ENCODE results near the gene SEC22A.

The SEC22A gene, protein sequence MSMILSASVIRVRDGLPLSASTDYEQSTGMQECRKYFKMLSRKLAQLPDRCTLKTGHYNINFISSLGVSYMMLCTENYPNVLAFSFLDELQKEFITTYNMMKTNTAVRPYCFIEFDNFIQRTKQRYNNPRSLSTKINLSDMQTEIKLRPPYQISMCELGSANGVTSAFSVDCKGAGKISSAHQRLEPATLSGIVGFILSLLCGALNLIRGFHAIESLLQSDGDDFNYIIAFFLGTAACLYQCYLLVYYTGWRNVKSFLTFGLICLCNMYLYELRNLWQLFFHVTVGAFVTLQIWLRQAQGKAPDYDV

DNA sequence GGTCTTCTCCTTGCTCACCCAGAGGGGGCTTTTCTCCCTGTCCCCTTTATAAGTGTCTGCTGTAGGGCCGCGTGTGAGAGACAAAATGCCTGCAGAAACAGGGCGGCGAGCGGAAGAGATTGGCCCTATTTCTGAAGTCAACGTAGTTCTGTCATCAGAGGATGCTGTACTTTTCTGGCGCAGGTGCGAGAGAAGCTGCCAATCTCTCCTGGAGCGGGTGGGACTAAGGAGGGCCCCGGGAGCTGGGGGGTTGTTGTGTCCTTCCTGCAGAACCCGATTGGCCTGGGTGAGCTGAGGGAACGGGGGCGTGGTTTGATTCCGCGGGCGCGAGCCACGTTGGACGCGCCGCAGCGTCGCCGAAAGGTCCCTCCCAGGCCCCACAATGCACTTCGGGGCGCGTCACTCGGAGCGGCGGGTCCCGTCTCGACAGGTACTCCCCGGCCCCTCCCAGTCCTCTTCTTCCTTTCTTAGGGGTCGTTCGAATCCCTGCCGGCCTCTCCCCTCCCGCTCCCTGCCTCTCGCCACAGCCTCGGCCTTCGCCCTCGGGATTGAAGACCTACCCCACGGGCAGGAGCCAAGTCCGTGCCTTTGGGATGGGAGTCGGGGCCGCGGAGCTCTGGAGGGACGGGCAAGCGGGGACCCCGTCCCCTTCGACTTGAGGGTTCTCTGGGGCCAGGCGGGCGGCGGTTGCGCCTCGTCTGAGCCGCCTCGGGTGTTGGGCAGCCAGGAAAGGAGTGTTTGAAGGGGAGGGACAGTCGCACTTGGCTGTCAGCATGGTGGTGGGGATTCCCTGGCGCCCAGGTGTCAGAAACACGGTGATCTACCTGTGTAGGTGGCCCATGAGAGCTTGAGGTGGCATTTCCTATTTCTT lies at the start of gene SEC22A:
SEC22A (plus strand) TSS at position 387 of the 871 bp plus-strand sequence. CDS start 7,275 bp downstream, outside the sequence.
- DNase-seq (ENCODE audit: low read depth, low spot score) = peak; percentile 99

DNA sequence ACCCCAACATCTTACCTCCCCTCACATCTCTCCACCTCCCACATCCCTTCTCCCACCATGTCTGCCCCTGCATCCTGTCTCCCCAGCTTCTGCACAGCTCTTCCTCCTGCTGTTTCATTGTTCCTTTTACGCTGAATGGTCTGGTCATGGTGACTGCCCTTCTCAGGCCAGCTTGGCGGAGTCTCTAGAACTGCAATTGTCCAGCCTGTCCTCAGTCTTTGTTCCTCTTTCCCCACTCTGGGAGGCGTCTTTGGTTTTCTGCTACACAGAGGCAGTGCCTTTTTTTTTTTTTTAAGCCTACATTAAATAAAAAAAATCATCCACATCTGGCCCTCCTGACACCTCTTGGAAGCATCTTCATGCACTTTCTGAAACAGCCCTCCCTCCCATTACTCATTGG lies 49.1 kb upstream of the SEC22A start:
- no peak for DNase-seq (ENCODE audit: low read depth, low spot score)

DNA sequence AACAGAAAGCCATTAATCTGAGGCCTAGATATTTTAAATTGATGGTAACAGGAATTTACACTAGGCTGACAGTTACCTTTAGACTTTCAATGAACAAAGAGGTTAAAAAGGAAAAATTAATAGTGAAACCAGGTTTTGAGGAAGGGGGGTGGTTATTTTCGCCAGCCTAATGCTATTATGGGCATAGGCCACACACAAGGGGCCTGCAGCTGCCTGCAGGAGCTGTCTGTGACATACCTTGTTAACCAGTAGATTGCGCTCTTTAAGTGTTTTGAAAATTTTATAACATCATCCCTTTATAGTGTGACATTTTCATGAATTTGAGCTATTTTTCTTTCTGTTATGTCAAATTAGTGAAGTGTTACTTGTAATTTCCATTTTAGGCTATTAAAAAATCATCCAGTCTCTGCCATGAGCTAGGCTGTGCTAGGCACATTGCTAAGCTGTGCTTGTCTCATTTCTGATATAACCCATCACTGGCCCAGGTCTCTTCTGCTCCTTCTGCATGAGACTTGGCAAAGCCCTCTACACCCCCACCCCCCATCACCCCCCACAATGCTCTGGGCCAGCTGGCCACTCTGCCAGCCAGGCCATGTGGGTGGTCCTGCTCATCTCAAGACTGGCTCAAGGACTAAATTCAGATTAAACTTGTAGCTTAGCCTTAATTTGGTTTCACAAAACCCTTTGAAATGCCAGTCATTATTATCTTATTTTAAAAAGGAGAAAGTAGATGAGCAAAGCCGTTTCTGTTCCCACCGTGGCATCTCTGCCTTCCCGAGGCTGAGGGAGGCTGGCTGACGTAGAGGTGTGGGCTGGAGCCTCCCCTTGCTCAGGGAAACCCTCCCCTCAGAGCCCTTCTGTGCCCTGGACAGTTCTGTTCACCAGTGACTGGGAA lies 48.4 kb upstream of the SEC22A start:
- DNase-seq (ENCODE audit: low read depth, low spot score) = no peak

DNA sequence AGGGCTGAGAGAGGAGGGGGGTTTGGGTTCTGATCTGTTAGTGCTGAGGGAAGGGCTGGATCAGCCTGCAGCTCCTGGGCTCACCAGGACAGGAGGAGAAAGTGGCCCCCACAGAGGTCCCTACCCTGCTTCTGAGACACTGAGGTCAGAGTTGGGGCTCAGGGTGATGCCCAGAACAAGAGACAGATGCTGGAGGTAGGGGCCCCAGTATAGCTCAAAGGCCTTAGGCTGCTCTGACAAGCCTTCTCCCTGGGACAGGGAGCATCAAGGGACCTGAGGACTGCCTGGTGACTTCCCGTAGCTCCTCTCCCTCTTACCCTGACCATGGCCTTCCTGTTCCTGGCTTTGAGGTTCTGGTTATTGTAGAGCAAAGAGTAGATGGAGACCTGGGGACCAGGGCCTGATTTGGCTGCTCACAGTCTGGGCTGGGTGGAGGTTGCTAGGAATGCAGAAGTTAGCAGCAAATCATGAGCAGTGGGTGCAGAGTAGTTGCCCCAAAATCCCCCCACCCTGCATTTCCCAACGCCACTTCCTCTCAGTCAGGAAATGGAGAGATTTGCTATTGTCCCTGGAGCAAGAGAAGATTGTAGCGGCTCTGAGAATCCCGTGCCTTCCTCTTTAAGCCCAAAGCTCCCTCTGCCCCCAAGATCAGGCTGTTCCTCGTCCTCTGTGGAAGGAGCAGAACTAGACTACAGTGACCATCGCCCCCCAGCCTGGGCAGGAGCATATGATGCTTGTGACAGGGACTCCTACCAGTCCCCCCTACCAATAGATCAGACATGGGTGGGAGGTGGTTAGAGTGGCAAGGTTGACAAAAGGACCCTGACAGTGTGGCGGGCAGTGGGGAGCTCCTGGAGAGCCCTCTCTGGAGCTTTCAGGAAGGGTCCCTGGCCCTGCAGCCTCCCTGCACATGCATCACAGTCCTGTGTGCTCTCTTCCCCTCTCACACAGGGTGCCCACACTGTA lies 47.4 kb upstream of the SEC22A start:
- DNase-seq (ENCODE audit: low read depth, low spot score) = no peak

DNA sequence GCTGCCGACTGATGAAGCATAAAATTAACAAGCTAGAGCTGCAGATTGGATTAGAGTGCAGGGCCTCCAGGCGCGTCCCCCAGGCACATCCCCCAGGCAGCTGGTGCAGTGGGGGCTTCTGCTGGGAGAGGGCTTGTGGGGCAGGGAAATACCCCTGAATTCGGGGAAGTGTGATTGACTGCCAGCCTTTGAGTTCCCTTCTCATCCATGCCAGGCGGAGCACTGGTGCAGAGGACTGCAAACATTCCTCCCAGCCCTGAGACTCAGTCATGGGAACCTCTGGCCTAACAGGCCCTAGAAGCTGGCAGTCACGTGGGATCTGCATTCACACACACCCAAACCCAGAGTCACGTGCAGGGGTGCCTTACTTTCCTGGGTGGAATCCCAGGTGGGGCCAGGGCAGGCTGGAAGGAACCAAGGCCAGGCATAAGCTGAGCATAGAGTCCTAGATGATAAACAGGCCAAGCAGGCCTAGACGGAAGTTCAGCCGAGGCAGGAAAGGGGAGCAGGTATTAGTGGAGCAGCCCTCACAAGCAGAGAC lies 46.2 kb upstream of the SEC22A start:
- DNase-seq (ENCODE audit: low read depth, low spot score) = no peak

DNA sequence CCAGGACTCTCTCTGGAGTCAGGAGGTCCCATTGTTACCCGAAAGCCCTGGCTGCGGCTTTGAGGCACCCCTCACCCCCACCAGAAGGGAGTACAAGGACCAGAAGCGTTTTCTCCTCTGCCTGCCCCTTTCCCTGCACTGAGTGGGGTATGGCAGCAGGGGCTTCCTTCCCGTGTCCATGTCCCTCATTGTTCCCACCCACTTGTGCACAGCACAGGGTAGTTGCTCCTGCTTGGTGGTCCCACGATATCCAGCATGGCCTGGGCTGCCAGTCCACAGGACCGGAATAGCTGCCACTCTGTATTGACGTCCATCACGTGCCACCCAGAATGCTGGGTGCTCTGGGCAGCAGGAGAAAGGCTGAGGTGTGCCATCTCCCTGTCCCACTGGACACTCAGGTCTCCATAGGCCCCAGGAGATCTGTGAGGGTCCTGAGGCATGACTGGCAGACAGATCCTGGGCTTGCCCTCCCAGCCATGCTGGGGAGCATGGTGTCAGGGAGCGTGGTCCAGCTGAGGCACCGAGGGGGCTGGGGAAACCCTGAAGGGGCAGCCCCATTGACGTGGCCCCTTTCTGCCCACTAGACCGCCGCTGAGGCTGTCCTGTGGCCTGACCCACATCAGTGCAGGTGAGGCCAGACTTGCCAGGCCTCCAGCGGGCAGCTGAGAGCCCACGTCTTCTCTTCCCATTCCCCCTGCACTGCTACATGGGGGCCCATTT lies 45.3 kb upstream of the SEC22A start:
- DNase-seq (ENCODE audit: low read depth, low spot score) = no peak

DNA sequence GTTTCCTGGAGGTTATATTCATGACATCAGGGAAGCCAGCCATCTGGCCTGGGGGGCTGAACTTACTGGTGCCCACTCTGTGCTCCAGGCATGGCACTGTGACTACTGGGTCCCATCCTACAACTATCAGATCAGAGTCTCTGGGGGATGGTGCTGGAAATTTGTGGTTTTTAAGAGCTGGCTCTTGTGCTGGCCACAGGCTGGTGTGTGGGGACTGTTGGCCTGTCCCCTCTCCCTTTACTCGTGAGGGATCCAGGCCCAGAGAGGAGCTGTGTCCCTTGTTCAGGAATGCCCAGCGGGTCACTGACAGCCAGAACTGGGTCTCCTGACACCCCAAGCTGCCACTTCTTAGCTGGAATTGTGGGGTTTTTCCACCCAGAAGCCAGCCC lies 44.5 kb upstream of the SEC22A start:
- no peak for DNase-seq (ENCODE audit: low read depth, low spot score)

DNA sequence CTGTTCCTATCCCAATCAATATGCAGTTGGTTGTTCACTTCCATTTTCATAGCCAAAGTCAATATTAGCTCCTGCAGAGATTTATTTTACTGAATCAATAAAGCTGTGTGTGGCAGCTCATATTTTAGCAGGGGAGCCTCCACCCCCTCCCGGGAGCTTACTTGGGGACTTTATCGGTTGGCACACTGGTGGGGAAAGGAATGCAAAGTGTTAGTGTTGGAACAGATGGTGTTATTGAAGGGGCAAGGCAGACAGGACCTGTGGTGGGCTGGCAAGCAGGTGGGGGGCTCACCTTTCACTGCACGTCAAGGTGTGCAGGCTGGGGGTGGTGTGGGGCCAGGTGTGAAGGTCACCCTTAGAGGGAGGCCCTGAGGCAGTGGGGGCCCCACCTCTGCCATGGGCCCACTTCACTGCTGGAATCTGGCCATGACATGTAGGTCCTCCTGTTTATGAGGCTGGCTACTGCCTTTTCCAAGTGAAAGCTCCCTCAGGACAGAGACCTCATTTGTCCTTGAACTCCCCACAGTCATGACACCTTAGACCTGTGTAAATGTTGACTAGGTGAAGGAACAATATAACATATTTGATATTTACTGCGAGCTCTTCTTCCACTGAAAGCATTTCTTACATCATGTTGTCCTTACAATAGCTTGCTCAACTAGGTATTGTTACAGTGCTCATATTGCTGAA lies 44.0 kb upstream of the SEC22A start:
- no peak for DNase-seq (ENCODE audit: low read depth, low spot score)

DNA sequence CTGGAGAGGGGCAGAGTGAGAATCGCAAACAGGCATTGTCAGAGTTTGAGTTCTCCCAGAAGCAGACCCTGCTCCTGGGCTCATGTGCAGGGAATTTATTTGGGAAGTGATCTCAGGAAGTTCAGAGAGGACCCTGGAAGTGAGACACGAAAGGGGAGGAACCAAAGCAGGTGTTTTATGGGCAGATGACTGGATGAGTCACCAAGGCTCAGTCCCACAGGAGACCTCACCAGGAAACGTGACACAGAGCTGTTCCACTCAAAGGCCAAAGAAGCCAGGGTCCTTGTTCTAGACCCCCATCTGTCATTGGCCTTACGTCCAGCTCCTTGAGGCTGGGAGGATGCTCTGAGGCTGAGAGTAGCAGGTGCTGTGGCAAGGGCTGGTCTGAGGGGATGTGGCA lies 43.4 kb upstream of the SEC22A start:
- DNase-seq (ENCODE audit: low read depth, low spot score) = no peak

DNA sequence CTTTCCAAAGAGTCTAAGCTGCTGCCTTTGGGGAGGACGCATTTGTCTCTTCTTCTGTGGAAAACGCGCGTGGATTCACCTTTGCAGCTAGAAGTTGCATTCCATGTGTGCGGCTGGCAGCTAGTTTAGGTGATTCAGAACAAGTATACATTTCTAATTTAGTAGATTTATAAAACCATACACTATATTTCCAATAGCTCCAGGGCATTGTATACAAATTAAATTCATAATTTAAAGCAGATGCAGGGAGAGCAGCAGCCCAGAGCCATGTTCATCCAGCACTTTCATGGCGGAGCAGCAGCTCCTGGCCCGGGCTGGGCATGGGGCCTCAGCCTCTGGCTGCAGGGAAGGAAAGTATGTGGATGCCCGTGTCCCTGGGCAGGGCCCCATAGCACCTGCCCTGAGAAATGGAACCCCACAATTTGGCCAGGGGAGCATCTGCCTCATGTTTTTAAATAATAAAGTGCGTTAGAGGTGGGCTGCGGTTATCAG lies 42.8 kb upstream of the SEC22A start:
- no peak for DNase-seq (ENCODE audit: low read depth, low spot score)

DNA sequence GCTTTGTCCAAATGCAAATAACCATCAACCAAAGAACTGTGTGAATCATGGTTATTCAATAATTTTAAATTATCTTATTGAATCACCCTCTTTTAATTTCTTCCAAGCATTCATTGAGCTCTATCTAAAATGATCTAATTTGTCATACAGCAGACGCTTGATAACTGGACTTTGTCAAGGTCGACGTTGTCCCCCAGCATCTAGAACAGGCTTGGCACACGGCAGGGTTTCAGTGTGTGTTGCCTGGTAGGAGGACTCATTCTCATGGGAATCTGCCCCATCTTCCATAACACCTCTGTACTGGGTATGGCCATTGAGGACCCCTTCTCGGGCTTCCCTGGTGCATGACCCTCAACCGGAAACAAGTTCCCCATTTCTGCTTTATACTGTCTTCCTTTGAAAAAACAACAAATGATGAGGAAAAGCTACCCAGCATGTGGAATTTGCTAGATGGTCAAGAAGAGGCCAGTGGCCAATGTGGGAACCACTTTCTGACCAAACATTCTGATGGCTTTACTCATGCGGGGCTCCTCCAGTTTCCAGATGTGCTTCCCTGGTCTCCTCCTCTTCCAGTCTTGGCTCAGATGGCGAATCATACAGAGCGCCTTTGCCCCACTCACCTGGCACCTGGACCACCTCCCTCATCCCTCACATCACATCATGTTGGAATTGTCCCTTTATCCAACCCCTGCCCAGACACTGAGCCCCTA lies 41.7 kb upstream of the SEC22A start:
- DNase-seq (ENCODE audit: low read depth, low spot score) = no peak

DNA sequence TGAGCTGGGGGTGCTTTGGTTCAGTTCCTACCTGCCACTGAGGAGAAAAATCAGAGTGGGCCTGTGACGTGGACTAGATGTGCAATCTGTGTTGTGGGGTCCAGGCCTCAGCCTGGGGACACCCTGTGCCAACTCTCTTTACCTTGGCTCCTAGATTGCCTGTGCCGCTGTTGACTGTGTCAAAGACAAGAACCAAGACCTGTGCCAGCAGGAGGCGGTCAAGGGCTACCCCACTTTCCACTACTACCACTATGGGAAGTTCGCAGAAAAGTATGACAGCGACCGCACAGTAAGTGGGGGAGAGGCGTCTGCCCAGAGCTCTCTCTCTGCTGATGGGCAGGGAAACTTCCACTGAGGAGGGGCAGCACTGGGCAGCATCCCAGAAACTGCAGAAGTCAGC lies 40.6 kb upstream of the SEC22A start:
- DNase-seq (ENCODE audit: low read depth, low spot score) = peak; percentile 40

DNA sequence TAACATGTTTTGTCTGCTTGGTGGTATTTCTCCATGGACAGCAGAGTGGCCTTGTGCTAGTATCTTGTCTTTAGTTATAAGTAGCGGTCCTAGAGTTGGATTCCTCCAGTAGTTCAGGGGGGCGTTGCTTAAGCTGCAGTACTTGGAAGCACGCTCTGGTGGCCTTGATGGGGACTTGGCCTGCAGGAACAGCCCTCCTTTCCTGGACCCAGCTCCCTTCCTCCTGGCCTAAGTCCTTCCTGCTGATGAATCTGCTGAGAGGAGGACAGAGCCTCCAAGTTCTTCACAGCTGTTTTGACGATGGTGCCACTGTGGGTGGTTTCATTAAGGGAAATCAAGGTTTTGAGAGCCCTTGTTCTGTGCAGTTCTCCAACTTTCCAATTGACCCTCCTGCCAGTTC lies 38.6 kb upstream of the SEC22A start:
- no peak for DNase-seq (ENCODE audit: low read depth, low spot score)

DNA sequence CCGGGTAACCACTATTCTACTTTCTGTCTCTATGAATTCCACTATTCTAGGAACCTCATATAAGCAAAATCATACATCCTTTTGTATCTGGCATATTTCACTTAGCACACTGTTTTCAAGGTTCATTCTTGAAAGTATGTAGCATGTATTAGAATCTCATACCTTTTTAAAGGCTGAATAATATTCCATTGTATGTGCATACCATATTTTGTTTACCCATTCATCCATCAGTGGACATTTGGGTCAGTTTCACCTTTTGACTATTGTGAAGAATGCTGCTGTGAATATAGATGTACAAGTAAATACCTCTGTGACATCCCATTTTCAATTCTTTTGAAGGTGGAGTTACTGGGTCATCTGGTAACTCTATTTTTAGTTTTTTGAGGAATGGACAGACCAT lies 36.6 kb upstream of the SEC22A start:
- DNase-seq (ENCODE audit: low read depth, low spot score) = no peak

DNA sequence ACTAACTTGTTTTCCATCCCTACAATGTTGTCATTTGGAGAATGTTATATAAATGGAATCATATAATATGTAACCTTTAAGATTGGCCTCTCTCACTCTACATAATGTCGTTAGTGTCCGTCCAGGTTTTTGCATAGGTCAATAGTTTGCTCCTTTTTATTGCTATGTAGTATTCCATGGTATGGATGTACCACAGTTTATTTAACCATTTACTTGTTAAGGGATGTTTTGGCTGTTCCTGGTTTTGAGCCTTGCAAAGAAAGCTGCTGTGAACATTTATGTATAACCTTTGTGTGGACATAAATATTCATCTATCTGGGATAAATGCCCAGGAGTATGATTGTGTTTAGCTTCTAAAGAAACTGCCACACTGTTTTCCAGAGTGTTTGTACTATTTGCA lies 34.1 kb upstream of the SEC22A start:
- no peak for DNase-seq (ENCODE audit: low read depth, low spot score)

DNA sequence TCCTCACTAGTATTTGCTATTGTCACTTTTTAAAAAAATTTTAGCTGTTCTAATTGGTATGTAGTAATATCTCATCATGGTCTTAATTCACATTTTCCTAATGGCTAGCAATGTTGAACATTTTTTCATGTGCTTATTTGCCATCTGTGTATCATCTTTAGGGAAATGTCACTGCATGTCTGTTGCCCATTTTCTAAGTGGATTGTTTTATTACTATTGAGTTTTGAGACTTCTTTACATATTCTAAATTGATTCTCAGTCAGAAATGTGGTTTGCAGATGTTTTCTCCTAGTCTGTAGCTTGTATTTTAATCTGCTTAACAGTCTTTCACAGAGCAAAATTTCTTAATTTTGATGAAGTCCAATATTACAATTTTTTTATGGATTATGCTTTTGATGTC lies 33.6 kb upstream of the SEC22A start:
- no peak for DNase-seq (ENCODE audit: low read depth, low spot score)

DNA sequence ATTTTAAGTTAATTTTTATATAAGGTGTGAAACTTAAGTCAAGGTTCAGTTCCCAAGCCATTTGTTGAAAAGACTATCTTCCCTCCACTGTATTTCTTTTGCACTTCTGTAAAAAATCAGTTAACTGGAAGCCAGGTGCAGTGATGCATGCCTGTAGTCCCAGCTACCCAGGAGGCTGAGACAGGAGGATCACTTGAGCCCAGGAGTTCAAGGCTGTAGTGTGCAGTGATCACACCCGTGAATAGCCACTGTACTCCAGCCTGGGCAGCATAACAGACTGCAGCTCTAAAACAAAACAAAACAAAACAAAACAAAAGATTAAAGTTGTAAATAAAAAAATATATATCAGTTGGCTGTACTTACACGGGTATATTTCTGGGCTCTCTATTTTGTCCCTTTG lies 33.1 kb upstream of the SEC22A start:
- no peak for DNase-seq (ENCODE audit: low read depth, low spot score)

DNA sequence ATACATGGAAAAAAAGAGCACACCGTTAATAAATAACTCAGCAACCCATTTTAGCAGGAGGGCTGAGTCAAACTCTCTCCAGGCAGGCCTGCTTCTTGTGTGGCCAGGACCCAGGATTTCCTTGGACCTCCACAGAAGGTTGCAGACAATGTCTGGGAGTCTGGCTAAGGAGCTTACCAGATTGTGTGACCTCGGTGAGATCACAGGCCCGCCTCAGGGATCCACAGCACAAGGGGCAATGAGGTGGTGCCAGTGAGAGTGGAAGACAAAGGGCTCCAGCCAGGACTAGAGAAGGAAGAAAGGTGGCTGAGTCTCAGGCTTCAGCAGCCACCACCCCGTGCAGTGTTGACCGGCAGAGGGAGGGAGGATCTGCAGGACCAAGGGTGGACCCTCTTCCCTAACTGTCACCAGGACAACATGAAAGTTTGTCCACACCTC lies 32.2 kb upstream of the SEC22A start:
- DNase-seq (ENCODE audit: low read depth, low spot score) = peak; percentile 22
